GM23338 (cell line): ENCODE results near the gene SFT2D3. TPM values are rescaled to one million over a fixed set of nuclear protein-coding genes. Genes with fewer than 3 reads are reported as not detected.

Source experiments
- ATAC-seq: fragments of 200-7000 bp; cut with Tn5 transposase; 3 replicates; pipeline ENCODE4 v1.9.1; 2020
- DNase-seq: peaks from one replicate; pipeline ENCODE4 v3.0.0-alpha.2; 2015; ENCODE audit warnings: low spot score
- H2AFZ ChIP-seq: fragments of 200-600 bp; sonication (generic); 2 replicates; pipeline ENCODE4 v1.8.0; 2016; ENCODE audit warnings: antibody characterized with exemption, mild to moderate bottlenecking, moderate library complexity
- H3F3A ChIP-seq: fragments of 200-600 bp; sonication (generic); replicated peaks from 2 replicates; pipeline ENCODE4 v1.8.0; 2017; ENCODE audit warnings: antibody characterized with exemption, mixed run types, low read depth
- H3K27ac ChIP-seq: fragments of 200-600 bp; sonication (generic); 2 replicates; pipeline ENCODE4 v1.6.1; 2016; ENCODE audit warnings: low read depth
- H3K27me3 ChIP-seq: fragments of 200-600 bp; sonication (generic); 2 replicates; pipeline ENCODE4 v1.8.0; 2016; ENCODE audit warnings: mild to moderate bottlenecking, mixed run types, moderate library complexity; ENCODE audit not compliant: insufficient read depth
- H3K36me3 ChIP-seq: fragments of 200-600 bp; sonication (generic); 2 replicates; pipeline ENCODE4 v1.8.0; 2016; ENCODE audit warnings: mild to moderate bottlenecking; ENCODE audit not compliant: insufficient read depth
- H3K4me1 ChIP-seq: fragments of 200-600 bp; sonication (generic); 2 replicates; pipeline ENCODE4 v1.8.0; 2016; ENCODE audit warnings: mild to moderate bottlenecking, moderate library complexity; ENCODE audit not compliant: insufficient read depth
- H3K4me2 ChIP-seq: fragments of 200-600 bp; sonication (generic); 2 replicates; pipeline ENCODE4 v1.7.1; 2017; ENCODE audit warnings: mixed run types
- H3K4me3 ChIP-seq: fragments of 200-600 bp; sonication (generic); 2 replicates; pipeline ENCODE4 v1.6.1; 2016; ENCODE audit warnings: mixed run types
- H3K79me2 ChIP-seq: fragments of 200-600 bp; sonication (generic); replicated peaks from 2 replicates; pipeline ENCODE4 v1.8.0; 2017; ENCODE audit warnings: mild to moderate bottlenecking; ENCODE audit not compliant: insufficient read depth
- H3K9me2 ChIP-seq: fragments of 200-600 bp; sonication (generic); 2 replicates; pipeline ENCODE4 v1.8.0; 2017; ENCODE audit not compliant: insufficient read depth
- H4K20me1 ChIP-seq: fragments of 200-600 bp; sonication (generic); replicated peaks from 2 replicates; pipeline ENCODE4 v1.8.0; 2017; ENCODE audit warnings: mild to moderate bottlenecking; ENCODE audit not compliant: insufficient read depth
- H3K27ac Mint-ChIP-seq: 2 replicates; pipeline ENCODE4 v1.8.0; 2020; ENCODE audit warnings: inconsistent platforms, mild to moderate bottlenecking, moderate library complexity, mixed read lengths
- H3K27me3 Mint-ChIP-seq: 3 replicates; pipeline ENCODE4 v1.8.0; 2022; ENCODE audit warnings: low read depth, mild to moderate bottlenecking, moderate library complexity, mixed read lengths, inconsistent platforms; ENCODE audit not compliant: insufficient read depth, poor library complexity
- H3K36me3 Mint-ChIP-seq: 3 replicates; pipeline ENCODE4 v1.8.0; 2021; ENCODE audit warnings: low read depth, mild to moderate bottlenecking, inconsistent platforms, moderate library complexity, mixed read lengths
- H3K4me1 Mint-ChIP-seq: 3 replicates; pipeline ENCODE4 v1.8.0; 2020; ENCODE audit warnings: mild to moderate bottlenecking, inconsistent platforms, mixed read lengths
- H3K4me3 Mint-ChIP-seq: 3 replicates; pipeline ENCODE4 v1.8.0; 2021; ENCODE audit warnings: moderate library complexity, mild to moderate bottlenecking, inconsistent platforms, mixed read lengths
- H3K9me3 Mint-ChIP-seq: 3 replicates; pipeline ENCODE4 v1.8.0; 2020; ENCODE audit warnings: moderate library complexity, mild to moderate bottlenecking, inconsistent platforms, mixed read lengths
- CREB1 ChIP-seq: fragments of 250-450 bp; sonication (Bioruptor Pico); IDR thresholded peaks from 2 replicates; pipeline ENCODE4 v1.5.0; 2020; ENCODE audit warnings: low read depth, mild to moderate bottlenecking, moderate library complexity
- EZH2 ChIP-seq: fragments of 200-600 bp; sonication (generic); IDR thresholded peaks from one replicate; pipeline ENCODE4 v1.8.0; 2017; ENCODE audit warnings: antibody characterized with exemption, mild to moderate bottlenecking, low read depth; ENCODE audit not compliant: unreplicated experiment
- EZH2phosphoT487 ChIP-seq: fragments of 200-600 bp; sonication (generic); IDR thresholded peaks from one replicate; pipeline ENCODE4 v1.8.1; 2018; ENCODE audit warnings: antibody characterized with exemption; ENCODE audit not compliant: unreplicated experiment
- JUNB ChIP-seq: IDR thresholded peaks from one replicate; pipeline ENCODE4 v1.6.1; 2016; ENCODE audit warnings: antibody characterized with exemption; ENCODE audit not compliant: unreplicated experiment
- NANOG ChIP-seq: IDR thresholded peaks from 2 replicates; pipeline ENCODE4 v1.6.1; 2016; ENCODE audit warnings: antibody characterized with exemption, borderline replicate concordance
- POLR2AphosphoS5 ChIP-seq: IDR thresholded peaks from 2 replicates; pipeline ENCODE4 v1.6.1; 2016; ENCODE audit warnings: antibody characterized with exemption, low read depth
- ZNF114 ChIP-seq: fragments of 250-450 bp; sonication (Bioruptor Pico); IDR thresholded peaks from 2 replicates; pipeline ENCODE4 v1.5.0; 2020; ENCODE audit warnings: mild to moderate bottlenecking, moderate library complexity
- ZNF331 ChIP-seq: fragments of 250-450 bp; sonication (Bioruptor Pico); IDR thresholded peaks from 2 replicates; pipeline ENCODE4 v1.5.0; 2020; ENCODE audit warnings: low read depth, mild to moderate bottlenecking, moderate library complexity
- polyA plus RNA-seq: library from polyadenylated mRNA; unstranded; fragments of >200 nt; fragmentation: Nextera tagmentation; extraction: Ambion mirVana; gene quantifications from 2 replicates; pipeline ENCODE4 v1.2.1, GENCODE V29; 2016
- total RNA-seq: library from RNA; depleted of rRNA; stranded (reverse); fragments of >200 nt; shearing (Covaris generic); gene quantifications from 2 replicates; pipeline ENCODE4 v1.2.3, GENCODE V29; 2014
- TF ChIP-seq, protein P1 (sequence below), 2 experiments: fragments of 200-600 bp in 1 of 2; sonication (generic) in 1 of 2; conservative IDR thresholded peaks; 2 replicates each; pipeline versions ENCODE4 v1.5.1 to v1.6.1; 2016 to 2017; ENCODE audit warnings: antibody characterized with exemption in 2 of 2, low read depth in 2 of 2, mild to moderate bottlenecking in 2 of 2, moderate library complexity in 1 of 2
- TF ChIP-seq, protein P2 (sequence below): IDR thresholded peaks from 2 replicates; pipeline ENCODE4 v1.6.1; 2016; ENCODE audit warnings: antibody characterized with exemption

The SFT2D3 gene
- total and polyA plus RNA-seq, 2 experiments from 2014 or later, result 13.7 TPM; not detected in 1

DNA sequence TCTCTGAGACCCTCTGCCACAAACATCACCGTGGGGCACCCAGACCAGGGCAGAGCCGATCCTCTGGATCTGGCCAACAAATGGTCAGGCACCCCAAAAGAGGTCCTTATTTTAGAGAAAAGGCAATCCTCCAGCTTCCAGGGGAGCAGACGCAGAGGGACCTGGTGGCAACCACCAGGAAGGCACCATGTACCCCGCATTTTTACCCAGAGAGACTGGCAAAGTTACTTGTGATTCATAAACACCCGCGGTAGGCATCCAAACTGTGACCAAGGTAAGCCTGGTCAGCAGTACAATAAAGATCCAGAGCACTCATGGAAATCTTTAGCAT lies 36.4 kb upstream of the SFT2D3 start:
- Histone ChIP-seq H3K4me3 (peak overlapping the region; percentile 64; the same call in 1 of the 2 replicates), H3K27ac (no peak overlapping the region), H3K79me2 (no peaks in the 10 kb centered on the region), H3K4me1 (no peaks in the 10 kb centered on the region), H3K9me2 (no peaks in the 10 kb centered on the region), H3K27me3 (peaks cover 38% of the 10 kb centered on the region), H3K36me3 (no peaks in the 10 kb centered on the region), H4K20me1 (no peaks in the 10 kb centered on the region), H3F3A (no peaks in the 10 kb centered on the region), H2AFZ (peak overlapping the region; percentile 95), H3K4me2 (peak overlapping the region; percentile 83)
- Mint-ChIP-seq H3K4me3 (peak overlapping the region; percentile 67; the same call in 2 of the 3 replicates), H3K36me3 (no peaks in the 10 kb centered on the region; the same call in 2 of the 3 replicates), H3K27ac (no peak overlapping the region), H3K9me3 (no peaks in the 10 kb centered on the region; the same call in 2 of the 3 replicates), H3K27me3 (peaks cover 27% of the 10 kb centered on the region), H3K4me1 (peaks cover 4% of the 10 kb centered on the region; the same call in 2 of the 3 replicates)
- TF ChIP-seq POLR2AphosphoS5, result no peak
- TF ChIP-seq ZNF114, result no peak
- no peak for TF ChIP-seq EZH2phosphoT487
- no peak for DNase-seq
- no peak for ATAC-seq

DNA sequence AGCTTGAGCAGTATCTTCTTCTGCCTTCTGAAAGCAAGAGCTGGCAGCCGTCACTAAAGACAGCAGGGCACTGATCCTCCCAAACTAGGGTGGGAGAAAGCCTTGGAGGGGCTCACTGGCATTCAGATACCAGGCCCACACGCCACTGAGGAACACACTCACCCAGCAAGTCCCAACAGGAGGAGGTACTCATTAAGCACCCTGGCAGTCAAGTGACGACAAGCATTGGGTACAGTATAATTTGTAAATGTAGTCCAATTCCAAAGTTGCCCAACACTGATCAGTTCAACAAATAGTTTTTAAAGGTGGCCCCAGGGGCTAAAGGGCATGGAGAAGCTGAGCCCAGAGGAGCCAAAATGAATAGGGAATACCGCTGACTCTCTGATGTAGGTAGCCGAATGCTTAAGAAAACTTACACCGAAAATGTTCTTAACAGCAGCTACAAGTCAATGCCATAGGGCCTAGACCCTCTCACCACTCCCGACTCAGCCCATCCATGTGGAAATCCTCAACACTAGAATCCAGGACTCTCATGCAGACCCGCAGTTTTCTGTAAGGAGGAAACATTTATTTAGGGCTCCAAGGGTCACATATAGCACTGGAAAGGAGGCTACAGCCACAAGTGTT lies 35.9 kb upstream of the SFT2D3 start:
- Histone ChIP-seq H3F3A (no peaks in the 10 kb centered on the region), H3K4me3 (no peak overlapping the region), H3K9me2 (no peaks in the 10 kb centered on the region), H2AFZ (no peak overlapping the region), H3K36me3 (no peaks in the 10 kb centered on the region), H3K4me2 (no peak overlapping the region), H3K27ac (no peak overlapping the region), H3K4me1 (no peaks in the 10 kb centered on the region), H4K20me1 (no peaks in the 10 kb centered on the region), H3K79me2 (no peaks in the 10 kb centered on the region), H3K27me3 (peaks cover 38% of the 10 kb centered on the region)
- TF ChIP-seq JUNB (no peak), CREB1 (CRISPR knock-in tag) (no peak), ZNF331 (no peak), NANOG (no peak), EZH2phosphoT487 (no peak)
- TF ChIP-seq, protein P1, sequence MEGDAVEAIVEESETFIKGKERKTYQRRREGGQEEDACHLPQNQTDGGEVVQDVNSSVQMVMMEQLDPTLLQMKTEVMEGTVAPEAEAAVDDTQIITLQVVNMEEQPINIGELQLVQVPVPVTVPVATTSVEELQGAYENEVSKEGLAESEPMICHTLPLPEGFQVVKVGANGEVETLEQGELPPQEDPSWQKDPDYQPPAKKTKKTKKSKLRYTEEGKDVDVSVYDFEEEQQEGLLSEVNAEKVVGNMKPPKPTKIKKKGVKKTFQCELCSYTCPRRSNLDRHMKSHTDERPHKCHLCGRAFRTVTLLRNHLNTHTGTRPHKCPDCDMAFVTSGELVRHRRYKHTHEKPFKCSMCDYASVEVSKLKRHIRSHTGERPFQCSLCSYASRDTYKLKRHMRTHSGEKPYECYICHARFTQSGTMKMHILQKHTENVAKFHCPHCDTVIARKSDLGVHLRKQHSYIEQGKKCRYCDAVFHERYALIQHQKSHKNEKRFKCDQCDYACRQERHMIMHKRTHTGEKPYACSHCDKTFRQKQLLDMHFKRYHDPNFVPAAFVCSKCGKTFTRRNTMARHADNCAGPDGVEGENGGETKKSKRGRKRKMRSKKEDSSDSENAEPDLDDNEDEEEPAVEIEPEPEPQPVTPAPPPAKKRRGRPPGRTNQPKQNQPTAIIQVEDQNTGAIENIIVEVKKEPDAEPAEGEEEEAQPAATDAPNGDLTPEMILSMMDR (conservative IDR thresholded peaks at IDR 0.05; ENCODE audit: low read depth in 2 of 2), result no peak
- no peaks in the 10 kb centered on the region for H3K36me3 Mint-ChIP-seq
- peaks cover 4% of the 10 kb centered on the region; the same call in 2 of the 3 replicates for H3K4me1 Mint-ChIP-seq
- H3K9me3 Mint-ChIP-seq, result no peaks in the 10 kb centered on the region; the same call in 2 of the 3 replicates
- ATAC-seq (no peak), DNase-seq (no peak)
- no peak overlapping the region; the same call in 2 of the 3 replicates for H3K4me3 Mint-ChIP-seq
- H3K27ac Mint-ChIP-seq, result no peak overlapping the region
- H3K27me3 Mint-ChIP-seq, result peaks cover 27% of the 10 kb centered on the region

DNA sequence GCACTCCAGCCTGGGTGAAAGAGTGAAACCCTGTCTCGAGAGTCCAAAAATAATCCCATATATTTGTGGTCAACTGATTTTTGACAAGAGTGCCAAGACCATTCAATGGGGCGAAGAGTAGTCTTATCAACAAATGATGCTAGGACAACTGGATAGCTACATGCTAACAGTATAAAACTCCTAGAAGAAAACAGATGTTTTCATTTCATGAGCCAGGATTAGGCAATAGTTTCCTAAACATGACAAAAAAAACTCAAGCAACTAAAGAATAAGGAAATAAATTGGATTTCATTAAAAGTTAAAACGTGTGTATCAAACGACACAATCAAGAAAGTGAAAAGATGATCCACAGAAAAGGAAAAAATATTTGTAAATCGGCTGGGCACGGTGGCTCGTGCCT lies 32.2 kb upstream of the SFT2D3 start:
- no peaks in the 10 kb centered on the region; the same call in 2 of the 3 replicates for H3K9me3 Mint-ChIP-seq
- Histone ChIP-seq H3F3A (0 out of 2 replicates have a peak, but pooled peaks cover under 1% of the 10 kb centered on the region), H3K36me3 (no peaks in the 10 kb centered on the region), H3K27ac (no peak overlapping the region), H3K4me2 (no peak overlapping the region), H3K27me3 (peaks cover 38% of the 10 kb centered on the region), H3K4me1 (no peaks in the 10 kb centered on the region), H4K20me1 (no peaks in the 10 kb centered on the region), H3K9me2 (no peaks in the 10 kb centered on the region), H3K79me2 (no peaks in the 10 kb centered on the region), H2AFZ (no peak overlapping the region), H3K4me3 (no peak overlapping the region)
- H3K4me1 Mint-ChIP-seq, result no peaks in the 10 kb centered on the region
- H3K4me3 Mint-ChIP-seq, result no peak overlapping the region
- ATAC-seq (no peak), DNase-seq (no peak)
- H3K36me3 Mint-ChIP-seq, result no peaks in the 10 kb centered on the region
- peaks cover 27% of the 10 kb centered on the region for H3K27me3 Mint-ChIP-seq
- no peak overlapping the region for H3K27ac Mint-ChIP-seq
- no peak for TF ChIP-seq CREB1 (CRISPR knock-in tag)
- TF ChIP-seq, protein P2, sequence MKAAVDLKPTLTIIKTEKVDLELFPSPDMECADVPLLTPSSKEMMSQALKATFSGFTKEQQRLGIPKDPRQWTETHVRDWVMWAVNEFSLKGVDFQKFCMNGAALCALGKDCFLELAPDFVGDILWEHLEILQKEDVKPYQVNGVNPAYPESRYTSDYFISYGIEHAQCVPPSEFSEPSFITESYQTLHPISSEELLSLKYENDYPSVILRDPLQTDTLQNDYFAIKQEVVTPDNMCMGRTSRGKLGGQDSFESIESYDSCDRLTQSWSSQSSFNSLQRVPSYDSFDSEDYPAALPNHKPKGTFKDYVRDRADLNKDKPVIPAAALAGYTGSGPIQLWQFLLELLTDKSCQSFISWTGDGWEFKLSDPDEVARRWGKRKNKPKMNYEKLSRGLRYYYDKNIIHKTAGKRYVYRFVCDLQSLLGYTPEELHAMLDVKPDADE, result no peak
- TF ChIP-seq POLR2AphosphoS5, result no peak
- TF ChIP-seq EZH2, result no peak
- no peak for TF ChIP-seq NANOG
- TF ChIP-seq, protein P1 (conservative IDR thresholded peaks at IDR 0.05; ENCODE audit: low read depth in 2 of 2), result no peak
